HG02759 (cell line): ENCODE data around the gene HSD17B8.

Experiments
- ATAC-seq: cut with Tn5 transposase; IDR thresholded peaks from one replicate; pipeline ENCODE4 v1.9.1; 2021; ENCODE audit warnings: mild to moderate bottlenecking, moderate library complexity; ENCODE audit not compliant: unreplicated experiment

Gene HSD17B8

GRCh38 chr6:33236328-33236727 lies 31.9 kb downstream of the HSD17B8 start:
- no peak for ATAC-seq

DNA sequence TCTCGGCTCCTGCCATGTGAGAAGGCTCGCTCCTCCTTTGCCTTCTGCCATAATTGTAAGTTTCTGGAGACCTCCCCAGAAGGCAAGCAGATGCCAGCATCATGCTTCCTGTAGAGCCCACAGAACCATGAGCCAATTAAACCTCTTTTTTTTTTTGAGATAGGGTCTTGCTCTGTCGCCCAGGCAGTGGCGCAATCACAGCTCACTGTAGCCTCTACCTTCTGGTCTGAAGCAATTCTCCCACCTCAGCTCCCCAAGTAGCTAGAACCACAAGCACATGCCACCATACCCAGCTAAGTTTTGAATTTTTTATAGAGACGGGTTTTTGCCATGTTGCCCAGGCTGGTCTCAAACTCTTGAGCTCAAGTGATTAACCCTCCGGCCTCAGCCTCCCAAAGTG lies 32.4 kb downstream of the HSD17B8 start:
- ATAC-seq: no peak

DNA sequence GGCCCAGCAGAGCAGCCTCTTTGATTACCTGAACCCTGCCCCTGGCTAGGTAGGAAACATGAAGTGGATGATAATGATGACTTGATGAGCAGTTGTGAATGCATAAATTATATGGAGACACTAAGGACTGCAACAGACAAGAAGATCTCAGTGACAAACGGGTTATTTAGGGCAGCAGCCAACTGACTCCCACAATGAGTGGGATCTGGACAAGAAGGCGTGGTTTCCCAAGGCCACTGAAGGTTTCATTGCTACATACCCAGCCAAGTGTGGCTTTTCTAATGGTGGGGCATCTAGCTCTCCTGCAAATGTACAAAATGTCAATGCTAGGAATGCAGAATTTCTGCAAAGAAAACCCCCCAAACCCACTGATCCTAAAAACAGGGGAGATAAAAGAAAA lies 33.3 kb downstream of the HSD17B8 start:
- ATAC-seq: no peak

- ATAC-seq: no peak
These were observed 37.5 kb downstream of the HSD17B8 start for GRCh38 chr6:33241968-33242367.

- ATAC-seq: no peak
These were observed 39.0 kb downstream of the HSD17B8 start for GRCh38 chr6:33243476-33243875.

- peak; percentile 37 for ATAC-seq
These were observed 43.7 kb downstream of the HSD17B8 start for GRCh38 chr6:33247977-33248642.

GRCh38 chr6:33248643-33248931 lies 44.1 kb downstream of the HSD17B8 start:
- ATAC-seq: peak; percentile 1

DNA sequence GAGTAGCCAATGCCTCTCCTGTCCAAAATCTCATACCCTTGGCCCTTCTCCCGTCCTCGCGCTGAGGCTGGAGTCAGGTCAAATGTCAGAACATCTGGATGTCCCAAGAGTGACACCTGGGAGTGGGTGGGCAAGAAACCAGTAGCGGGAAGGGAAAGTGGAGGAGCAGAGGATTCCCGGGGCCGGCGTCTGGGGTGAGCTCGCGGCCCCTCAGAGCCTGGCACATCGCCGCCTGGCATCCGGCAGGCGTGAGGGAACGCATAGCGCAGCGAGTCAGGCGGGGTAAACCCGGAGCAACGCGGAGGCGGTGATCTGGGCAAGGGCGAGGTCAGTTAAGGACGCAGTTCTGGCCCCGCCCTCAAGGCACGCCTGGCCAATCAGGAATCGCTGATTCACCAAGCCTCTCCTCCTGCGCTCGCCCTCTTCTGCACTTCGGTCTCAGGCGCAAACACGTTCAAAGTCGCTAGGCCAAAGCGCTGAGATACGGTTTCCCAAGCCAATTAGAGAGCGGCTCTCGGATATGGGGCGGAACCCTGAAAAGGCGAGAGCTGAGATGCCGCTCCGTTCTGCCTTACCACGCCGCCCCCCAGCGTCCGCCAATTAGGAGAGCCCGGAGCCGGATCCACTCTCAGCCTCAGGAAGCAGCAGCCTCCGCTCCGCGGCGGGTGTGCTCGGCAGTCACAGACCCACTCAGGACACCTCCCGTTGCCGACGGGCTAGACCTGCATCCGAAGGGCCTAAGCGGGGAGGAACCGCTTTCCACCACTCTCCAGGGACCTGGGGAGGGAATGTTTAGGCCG lies 44.7 kb downstream of the HSD17B8 start:
- ATAC-seq: peak; percentile 91

- ATAC-seq: peak; percentile 1
These were observed 45.5 kb downstream of the HSD17B8 start for GRCh38 chr6:33249732-33250630.

- no peak for ATAC-seq
These were observed 46.3 kb downstream of the HSD17B8 start for GRCh38 chr6:33250731-33251130.

GRCh38 chr6:33251395-33252012 lies 47.0 kb downstream of the HSD17B8 start:
- ATAC-seq: no peak

- ATAC-seq: no peak
These were observed 48.3 kb downstream of the HSD17B8 start for GRCh38 chr6:33252759-33253158.

GRCh38 chr6:33254591-33254990 lies 50.1 kb downstream of the HSD17B8 start:
- no peak for ATAC-seq
